ENCODE measurements around the gene NFIA.

Gene NFIA

GRCh38 chr1:61089338-61089737 is 7.0 kb downstream of the NFIA start:
- Histone ChIP-seq H3K4me1 (ENCODE audit: control insufficient read depth in 1 of 2, insufficient read depth in 2 of 2, low read length in 2 of 2) (no peaks in the 10 kb centered on the region), H3K9ac (ENCODE audit: low read length) (no peak overlapping the region), H3K27ac (ENCODE audit: low read depth, low read length) (no peak overlapping the region), H3K79me1 (ENCODE audit: low read length) (no peaks in the 10 kb centered on the region), H3K23ac (ENCODE audit: low read length) (no peak overlapping the region), H2BK12ac (ENCODE audit: low read length) (no peak overlapping the region), H4K12ac (ENCODE audit: low read depth, low read length) (no peak overlapping the region), H2BK5ac (ENCODE audit: low read depth, low read length, poor library complexity) (no peak overlapping the region), H3K4me3 (ENCODE audit: low read depth, low read length) (no peak overlapping the region), H4K8ac (ENCODE audit: low read depth, low read length) (no peak overlapping the region), H3K4me2 (ENCODE audit: low read length) (no peak overlapping the region), H3K14ac (ENCODE audit: low read length) (no peak overlapping the region), H3K18ac (ENCODE audit: low read length) (no peak overlapping the region), H2AK5ac (ENCODE audit: low read length) (no peak overlapping the region), H2BK120ac (ENCODE audit: insufficient read depth, low read length, poor library complexity) (no peak overlapping the region), H3K9me3 (ENCODE audit: insufficient read depth, low read depth, low read length) (no peaks in the 10 kb centered on the region), H3K79me2 (ENCODE audit: control insufficient read depth, insufficient read depth, low read length, poor library complexity) (no peaks in the 10 kb centered on the region), H3K4ac (ENCODE audit: low read depth, low read length) (no peak overlapping the region), H3K27me3 (ENCODE audit: insufficient read depth, low read length) (peaks cover 11% of the 10 kb centered on the region), H2AFZ (ENCODE audit: insufficient read depth, low read length, poor library complexity) (no peak overlapping the region), H3K36me3 (ENCODE audit: control insufficient read depth in 1 of 2, insufficient read depth in 2 of 2, low read length in 2 of 2) (no peaks in the 10 kb centered on the region), H4K91ac (ENCODE audit: low read depth, low read length) (no peak overlapping the region)
- DNase-seq, result no peak
- whole genome bisulfite sequencing (ENCODE audit: extremely low coverage, insufficient coverage, insufficient read length), result no CpG with 5 or more reads among the region's 4 CpGs

GRCh38 chr1:61089741-61090140 is 7.4 kb downstream of the NFIA start:
- no peak overlapping the region for H3K4me2 ChIP-seq (ENCODE audit: low read length)
- H3K27ac ChIP-seq (ENCODE audit: low read depth, low read length), result no peak overlapping the region
- H3K36me3 ChIP-seq (ENCODE audit: control insufficient read depth in 1 of 2, insufficient read depth in 2 of 2, low read length in 2 of 2), result no peaks in the 10 kb centered on the region
- no peak overlapping the region for H3K9ac ChIP-seq (ENCODE audit: low read length)
- no peak overlapping the region for H2AFZ ChIP-seq (ENCODE audit: insufficient read depth, low read length, poor library complexity)
- H4K91ac ChIP-seq (ENCODE audit: low read depth, low read length), result no peak overlapping the region
- no peak overlapping the region for H3K4ac ChIP-seq (ENCODE audit: low read depth, low read length)
- no peaks in the 10 kb centered on the region for H3K79me2 ChIP-seq (ENCODE audit: control insufficient read depth, insufficient read depth, low read length, poor library complexity)
- H3K4me1 ChIP-seq (ENCODE audit: control insufficient read depth in 1 of 2, insufficient read depth in 2 of 2, low read length in 2 of 2), result no peaks in the 10 kb centered on the region
- H3K27me3 ChIP-seq (ENCODE audit: insufficient read depth, low read length), result peaks cover 7% of the 10 kb centered on the region
- H2BK120ac ChIP-seq (ENCODE audit: insufficient read depth, low read length, poor library complexity), result no peak overlapping the region
- H3K18ac ChIP-seq (ENCODE audit: low read length), result no peak overlapping the region
- H2BK12ac ChIP-seq (ENCODE audit: low read length), result no peak overlapping the region
- H3K9me3 ChIP-seq (ENCODE audit: insufficient read depth, low read depth, low read length), result no peaks in the 10 kb centered on the region
- no peaks in the 10 kb centered on the region for H3K79me1 ChIP-seq (ENCODE audit: low read length)
- no peak overlapping the region for H3K14ac ChIP-seq (ENCODE audit: low read length)
- H3K4me3 ChIP-seq (ENCODE audit: low read depth, low read length), result no peak overlapping the region
- no peak for DNase-seq
- no peak overlapping the region for H4K12ac ChIP-seq (ENCODE audit: low read depth, low read length)
- H3K23ac ChIP-seq (ENCODE audit: low read length), result no peak overlapping the region
- H4K8ac ChIP-seq (ENCODE audit: low read depth, low read length), result no peak overlapping the region
- H2AK5ac ChIP-seq (ENCODE audit: low read length), result no peak overlapping the region
- no peak overlapping the region for H2BK5ac ChIP-seq (ENCODE audit: low read depth, low read length, poor library complexity)

GRCh38 chr1:61090546-61091202 is 8.3 kb downstream of the NFIA start:
- WGBS (ENCODE audit: extremely low coverage, insufficient coverage, insufficient read length), result no CpG with 5 or more reads among the region's 9 CpGs
- peaks cover 7% of the 10 kb centered on the region for H3K27me3 ChIP-seq (ENCODE audit: insufficient read depth, low read length)
- no peak overlapping the region for H4K12ac ChIP-seq (ENCODE audit: low read depth, low read length)
- H3K4ac ChIP-seq (ENCODE audit: low read depth, low read length), result no peak overlapping the region
- H3K4me3 ChIP-seq (ENCODE audit: low read depth, low read length), result no peak overlapping the region
- H4K91ac ChIP-seq (ENCODE audit: low read depth, low read length), result no peak overlapping the region
- H2BK12ac ChIP-seq (ENCODE audit: low read length), result no peak overlapping the region
- H3K4me2 ChIP-seq (ENCODE audit: low read length), result no peak overlapping the region
- H2BK5ac ChIP-seq (ENCODE audit: low read depth, low read length, poor library complexity), result no peak overlapping the region
- H3K23ac ChIP-seq (ENCODE audit: low read length), result no peak overlapping the region
- no peak overlapping the region for H2AK5ac ChIP-seq (ENCODE audit: low read length)
- H3K36me3 ChIP-seq (ENCODE audit: control insufficient read depth in 1 of 2, insufficient read depth in 2 of 2, low read length in 2 of 2), result no peaks in the 10 kb centered on the region
- H3K14ac ChIP-seq (ENCODE audit: low read length), result no peak overlapping the region
- H3K79me1 ChIP-seq (ENCODE audit: low read length), result no peaks in the 10 kb centered on the region
- H3K4me1 ChIP-seq (ENCODE audit: control insufficient read depth in 1 of 2, insufficient read depth in 2 of 2, low read length in 2 of 2), result no peaks in the 10 kb centered on the region
- no peak for DNase-seq
- H4K8ac ChIP-seq (ENCODE audit: low read depth, low read length), result no peak overlapping the region
- H3K27ac ChIP-seq (ENCODE audit: low read depth, low read length), result no peak overlapping the region
- H3K9ac ChIP-seq (ENCODE audit: low read length), result no peak overlapping the region
- H3K18ac ChIP-seq (ENCODE audit: low read length), result no peak overlapping the region
- H3K9me3 ChIP-seq (ENCODE audit: insufficient read depth, low read depth, low read length), result no peaks in the 10 kb centered on the region
- no peaks in the 10 kb centered on the region for H3K79me2 ChIP-seq (ENCODE audit: control insufficient read depth, insufficient read depth, low read length, poor library complexity)
- no peak overlapping the region for H2BK120ac ChIP-seq (ENCODE audit: insufficient read depth, low read length, poor library complexity)
- H2AFZ ChIP-seq (ENCODE audit: insufficient read depth, low read length, poor library complexity), result no peak overlapping the region

- H3K27ac ChIP-seq (ENCODE audit: low read depth, low read length), result no peak overlapping the region
- no peaks in the 10 kb centered on the region for H3K79me1 ChIP-seq (ENCODE audit: low read length)
- no CpG with 5 or more reads among the region's 3 CpGs for WGBS (ENCODE audit: extremely low coverage, insufficient coverage, insufficient read length)
- H2AFZ ChIP-seq (ENCODE audit: insufficient read depth, low read length, poor library complexity), result no peak overlapping the region
- no peaks in the 10 kb centered on the region for H3K36me3 ChIP-seq (ENCODE audit: control insufficient read depth in 1 of 2, insufficient read depth in 2 of 2, low read length in 2 of 2)
- no peak overlapping the region for H2AK5ac ChIP-seq (ENCODE audit: low read length)
- no peak overlapping the region for H4K91ac ChIP-seq (ENCODE audit: low read depth, low read length)
- no peak overlapping the region for H3K14ac ChIP-seq (ENCODE audit: low read length)
- H3K18ac ChIP-seq (ENCODE audit: low read length), result no peak overlapping the region
- H4K12ac ChIP-seq (ENCODE audit: low read depth, low read length), result no peak overlapping the region
- no peak overlapping the region for H3K4me2 ChIP-seq (ENCODE audit: low read length)
- H3K4me1 ChIP-seq (ENCODE audit: control insufficient read depth in 1 of 2, insufficient read depth in 2 of 2, low read length in 2 of 2), result no peaks in the 10 kb centered on the region
- no peak overlapping the region for H3K23ac ChIP-seq (ENCODE audit: low read length)
- H3K4ac ChIP-seq (ENCODE audit: low read depth, low read length), result no peak overlapping the region
- H2BK12ac ChIP-seq (ENCODE audit: low read length), result no peak overlapping the region
- no peak overlapping the region for H2BK120ac ChIP-seq (ENCODE audit: insufficient read depth, low read length, poor library complexity)
- no peaks in the 10 kb centered on the region for H3K9me3 ChIP-seq (ENCODE audit: insufficient read depth, low read depth, low read length)
- H4K8ac ChIP-seq (ENCODE audit: low read depth, low read length), result no peak overlapping the region
- H3K79me2 ChIP-seq (ENCODE audit: control insufficient read depth, insufficient read depth, low read length, poor library complexity), result no peaks in the 10 kb centered on the region
- H3K9ac ChIP-seq (ENCODE audit: low read length), result no peak overlapping the region
- no peak for DNase-seq
- H3K4me3 ChIP-seq (ENCODE audit: low read depth, low read length), result no peak overlapping the region
- peaks cover 7% of the 10 kb centered on the region for H3K27me3 ChIP-seq (ENCODE audit: insufficient read depth, low read length)
- H2BK5ac ChIP-seq (ENCODE audit: low read depth, low read length, poor library complexity), result no peak overlapping the region
Observed at GRCh38 chr1:61091455-61091854, 9.1 kb downstream of the NFIA start.

Data from trophoblast cell (in vitro differentiated cells and primary cell).